Tibial nerve (tissue), 4 donors: ENCODE measurements around the gene LRRC43. TPM values are rescaled to one million over a fixed set of nuclear protein-coding genes. Genes with fewer than 3 reads are reported as not detected.

ENCODE experiments used
- DNase-seq, 2 donors: peaks; one replicate each; pipeline ENCODE4 v3.0.0-alpha.2; 2019; ENCODE audit warnings: low spot score in 2 of 2
- H3K27ac ChIP-seq, 4 donors: fragments of 200-600 bp; sonication (generic) in 3 of 4; one replicate each; pipeline ENCODE4 v1.5.1; 2017 to 2019; ENCODE audit warnings: mild to moderate bottlenecking in 1 of 4
- H3K27me3 ChIP-seq, 2 donors: fragments of 200-600 bp; sonication (generic) in 1 of 2; one replicate each; pipeline versions ENCODE4 v1.5.1 to v1.6.0; 2017 to 2019
- H3K36me3 ChIP-seq, 3 donors: fragments of 200-600 bp; sonication (generic); one replicate each; pipeline ENCODE4 v1.5.1; 2018 to 2019
- H3K4me1 ChIP-seq, 4 donors: fragments of 200-600 bp; sonication (generic) in 3 of 4; one replicate each; pipeline ENCODE4 v1.5.1; 2017 to 2019
- H3K4me3 ChIP-seq, 4 donors: fragments of 200-600 bp; sonication (generic) in 3 of 4; one replicate each; pipeline ENCODE4 v1.5.1; 2017 to 2019; ENCODE audit warnings: mild to moderate bottlenecking in 1 of 4, moderate library complexity in 1 of 4
- H3K9me3 ChIP-seq, 4 donors: fragments of 200-600 bp; sonication (generic) in 3 of 4; one replicate each; pipeline ENCODE4 v1.5.1; 2017 to 2019
- EP300 ChIP-seq, 2 donors: sonication (generic); formaldehyde crosslinking; IDR thresholded peaks; one replicate each; pipeline ENCODE4 v1.6.1; 2017; ENCODE audit warnings: antibody characterized with exemption in 2 of 2, mild to moderate bottlenecking in 1 of 2
- POLR2A ChIP-seq, 2 donors: fragments of 450-650 bp; IDR thresholded peaks; one replicate each; pipeline ENCODE4 v1.6.1; 2017; ENCODE audit warnings: antibody characterized with exemption in 2 of 2, mild to moderate bottlenecking in 2 of 2, moderate library complexity in 2 of 2
- WGBS, 2 donors: methylation state at CpG; one replicate each; pipeline ENCODE4 v1.1.5; 2018; 5-methylcytosine and 5-hydroxymethylcytosine counted together
- total RNA-seq, 4 donors: library from RNA; depleted of rRNA; stranded (reverse); fragments of >200 nt; gene quantifications; one replicate each; pipeline ENCODE4 v1.1.0, GENCODE V29; 2016
- TF ChIP-seq, protein P1 (sequence below), 5 experiments: fragments of 200-600 bp in 3 of 5; fragments of 450-650 bp in 2 of 5; sonication (generic) in 3 of 5; IDR thresholded peaks; one replicate each; pipeline ENCODE4 v1.5.1; 2016 to 2019; ENCODE audit warnings: antibody characterized with exemption in 5 of 5, mild to moderate bottlenecking in 3 of 5, moderate library complexity in 2 of 5

The LRRC43 gene
- total RNA-seq, 4 donors from 2014 or later, result 1.3 TPM; not detected in 3

DNA sequence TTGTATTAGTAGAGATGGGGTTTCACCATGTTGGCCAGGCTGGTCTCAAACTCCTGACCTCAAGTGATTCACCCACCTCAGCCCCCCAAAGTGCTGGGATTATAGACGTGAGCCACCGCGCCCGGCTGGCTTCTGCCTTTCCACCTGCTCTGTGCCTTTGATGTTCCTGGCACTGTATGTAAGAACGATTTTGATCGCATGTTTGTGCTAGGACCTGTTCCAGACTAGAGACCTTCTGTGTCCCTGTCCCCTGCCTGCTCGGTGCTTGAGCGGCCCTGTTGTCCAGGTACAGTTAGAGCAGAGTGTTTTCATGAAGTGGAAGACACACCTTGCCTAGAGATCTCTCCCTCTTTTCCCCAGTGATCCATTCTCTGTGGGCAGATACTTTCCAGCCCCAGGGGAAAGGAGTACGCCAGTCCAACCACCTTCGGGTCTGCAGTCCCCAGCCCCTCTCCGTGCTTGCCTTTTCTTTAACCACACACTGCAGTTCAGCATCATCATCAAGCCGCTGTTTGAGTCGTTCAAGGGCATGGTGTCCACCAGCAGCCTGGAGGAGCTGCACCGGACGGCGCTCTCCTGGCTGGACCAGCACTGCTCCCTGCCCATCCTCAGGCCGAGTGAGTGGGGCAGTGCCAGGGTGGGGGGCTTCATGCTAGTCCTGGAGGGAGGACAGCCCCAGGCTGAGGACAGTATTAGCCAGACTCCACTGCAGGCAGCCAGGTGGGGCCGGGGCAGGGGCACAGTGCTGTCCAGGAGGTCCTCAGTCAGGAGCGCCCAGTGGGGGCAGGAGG lies 42.3 kb upstream of the LRRC43 start:
- no peaks in the 10 kb centered on the region for H3K9me3 ChIP-seq
- no peak for TF ChIP-seq EP300 (IDR thresholded peaks at IDR 0.05)
- TF ChIP-seq POLR2A (IDR thresholded peaks at IDR 0.05), result no peak
- TF ChIP-seq, protein P1, sequence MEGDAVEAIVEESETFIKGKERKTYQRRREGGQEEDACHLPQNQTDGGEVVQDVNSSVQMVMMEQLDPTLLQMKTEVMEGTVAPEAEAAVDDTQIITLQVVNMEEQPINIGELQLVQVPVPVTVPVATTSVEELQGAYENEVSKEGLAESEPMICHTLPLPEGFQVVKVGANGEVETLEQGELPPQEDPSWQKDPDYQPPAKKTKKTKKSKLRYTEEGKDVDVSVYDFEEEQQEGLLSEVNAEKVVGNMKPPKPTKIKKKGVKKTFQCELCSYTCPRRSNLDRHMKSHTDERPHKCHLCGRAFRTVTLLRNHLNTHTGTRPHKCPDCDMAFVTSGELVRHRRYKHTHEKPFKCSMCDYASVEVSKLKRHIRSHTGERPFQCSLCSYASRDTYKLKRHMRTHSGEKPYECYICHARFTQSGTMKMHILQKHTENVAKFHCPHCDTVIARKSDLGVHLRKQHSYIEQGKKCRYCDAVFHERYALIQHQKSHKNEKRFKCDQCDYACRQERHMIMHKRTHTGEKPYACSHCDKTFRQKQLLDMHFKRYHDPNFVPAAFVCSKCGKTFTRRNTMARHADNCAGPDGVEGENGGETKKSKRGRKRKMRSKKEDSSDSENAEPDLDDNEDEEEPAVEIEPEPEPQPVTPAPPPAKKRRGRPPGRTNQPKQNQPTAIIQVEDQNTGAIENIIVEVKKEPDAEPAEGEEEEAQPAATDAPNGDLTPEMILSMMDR (IDR thresholded peaks at IDR 0.05), result no peak
- no peak overlapping the region for H3K27ac ChIP-seq
- no peaks in the 10 kb centered on the region for H3K4me1 ChIP-seq
- no peak overlapping the region for H3K4me3 ChIP-seq
- WGBS, 2 donors, result 94 to 96% methylated on average over 18 of the region's 19 CpGs
- H3K27me3 ChIP-seq, result no peaks in the 10 kb centered on the region
- no peak for DNase-seq
- H3K36me3 ChIP-seq, result peaks cover 0 to 94% (median 20%) of the 10 kb centered on the region in 3 donors

DNA sequence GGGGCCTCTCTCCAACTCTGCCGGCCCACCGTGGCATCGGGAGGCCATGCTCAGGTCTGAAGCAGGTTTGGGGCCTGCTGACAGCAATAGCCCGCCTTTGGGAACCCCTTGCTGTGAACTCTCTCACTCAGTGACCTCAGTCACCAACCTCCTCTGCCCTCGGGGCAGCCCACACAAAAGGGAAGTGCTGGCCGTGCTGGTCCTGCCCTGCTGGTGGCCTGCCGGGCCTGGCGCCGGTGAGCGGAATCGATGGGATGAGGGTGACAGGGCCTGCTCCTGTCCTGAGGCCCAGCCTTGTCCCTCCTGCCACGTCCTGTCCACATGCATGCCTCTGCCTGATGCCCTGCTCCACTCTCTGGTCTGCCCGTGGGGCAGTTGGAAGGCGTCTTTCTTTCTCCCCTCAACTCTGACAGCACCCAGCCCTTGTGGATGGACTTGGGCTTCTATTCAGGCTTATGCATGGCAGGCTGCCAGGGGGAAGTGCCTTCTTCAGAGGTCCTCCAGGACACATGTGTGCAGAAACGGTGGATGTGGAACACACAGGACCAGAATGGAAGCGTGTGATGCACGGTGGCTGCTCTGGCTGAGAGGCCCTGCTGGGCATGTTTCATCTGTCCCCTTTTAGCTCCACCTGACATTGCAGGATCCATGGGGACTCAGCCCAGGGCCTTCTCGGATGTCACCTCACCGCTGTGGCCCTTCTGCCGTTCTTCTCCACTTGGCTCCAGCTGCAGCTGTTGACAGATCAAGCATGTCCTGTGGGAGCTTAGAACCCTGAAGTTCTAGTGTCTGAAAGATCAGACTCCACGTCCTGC lies 40.8 kb upstream of the LRRC43 start:
- Histone ChIP-seq H3K27ac (no peak overlapping the region), H3K27me3 (no peaks in the 10 kb centered on the region), H3K9me3 (no peaks in the 10 kb centered on the region), H3K4me1 (no peaks in the 10 kb centered on the region), H3K4me3 (no peak overlapping the region), H3K36me3 (peaks cover 0 to 80% (median 17%) of the 10 kb centered on the region in 3 donors)
- 85 to 89% methylated on average over 21 of the region's 21 CpGs for WGBS, 2 donors
- TF ChIP-seq, protein P1 (IDR thresholded peaks at IDR 0.05), result no peak
- TF ChIP-seq POLR2A (IDR thresholded peaks at IDR 0.05), result no peak
- TF ChIP-seq EP300 (IDR thresholded peaks at IDR 0.05), result no peak
- no peak for DNase-seq

- WGBS, 2 donors, result 63% methylated on average over 2 of the region's 6 CpGs; no CpG with 5 or more reads in 1 of the 2 donors
- no peaks in the 10 kb centered on the region for H3K4me1 ChIP-seq
Observed at GRCh38 chr12:122142857-122143256, 40.1 kb upstream of the LRRC43 start.

DNA sequence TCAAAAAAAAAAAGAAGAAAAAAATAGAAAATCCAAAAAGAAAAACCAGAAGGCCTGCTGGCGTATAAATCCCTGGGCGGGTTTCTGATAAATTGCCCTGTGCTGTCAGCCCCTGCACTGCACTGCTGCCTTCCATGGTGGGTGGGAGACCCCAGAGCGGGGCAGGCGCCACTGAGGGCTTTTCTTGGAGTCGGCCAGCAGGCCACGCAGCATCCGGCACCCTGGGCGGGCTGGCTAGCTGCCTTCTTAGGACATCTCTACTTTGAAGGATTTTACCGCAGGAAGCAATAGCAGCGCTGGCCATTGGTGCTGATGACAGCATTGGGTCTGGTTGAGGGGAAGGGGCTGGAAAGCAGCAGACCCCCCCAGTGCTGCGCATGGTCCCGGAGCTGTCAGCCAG lies 38.0 kb upstream of the LRRC43 start:
- 91 to 93% methylated on average over 12 of the region's 12 CpGs for WGBS, 2 donors
- peaks cover 0 to 52% (median 17%) of the 10 kb centered on the region in 3 donors for H3K36me3 ChIP-seq
- no peak overlapping the region for H3K27ac ChIP-seq
- no peak overlapping the region for H3K4me3 ChIP-seq
- H3K4me1 ChIP-seq, result no peaks in the 10 kb centered on the region
- TF ChIP-seq EP300 (IDR thresholded peaks at IDR 0.05) (no peak), POLR2A (IDR thresholded peaks at IDR 0.05) (no peak)
- TF ChIP-seq, protein P1 (IDR thresholded peaks at IDR 0.05), result no peak
- no peaks in the 10 kb centered on the region for H3K9me3 ChIP-seq
- no peaks in the 10 kb centered on the region for H3K27me3 ChIP-seq
- no peak for DNase-seq

More at GRCh38 chr12:122142857-122143256, 40.1 kb upstream of the LRRC43 start:
- H3K27ac ChIP-seq, result no peak overlapping the region
- no peak for DNase-seq
- H3K4me3 ChIP-seq, result no peak overlapping the region
- H3K9me3 ChIP-seq, result no peaks in the 10 kb centered on the region
- peaks cover 0 to 72% (median 17%) of the 10 kb centered on the region in 3 donors for H3K36me3 ChIP-seq
- no peaks in the 10 kb centered on the region for H3K27me3 ChIP-seq
- TF ChIP-seq EP300 (IDR thresholded peaks at IDR 0.05) (no peak), POLR2A (IDR thresholded peaks at IDR 0.05) (no peak)
- TF ChIP-seq, protein P1 (IDR thresholded peaks at IDR 0.05), result no peak
